SU-DHL-6 (cell line): ENCODE results near the gene CDH23.

ENCODE experiments used
- H2AFZ ChIP-seq: fragments of 200-600 bp; sonication (generic); 2 replicates; pipeline ENCODE4 v1.6.1; 2014; ENCODE audit warnings: low read depth, mild to moderate bottlenecking, moderate library complexity, mixed read lengths, antibody characterized with exemption, low read length; ENCODE audit not compliant: severe bottlenecking
- H3F3A ChIP-seq: fragments of 200-600 bp; shearing (Covaris generic); 2 replicates; pipeline ENCODE4 v1.6.0; 2016; ENCODE audit warnings: antibody characterized with exemption, mild to moderate bottlenecking; ENCODE audit not compliant: insufficient read depth
- H3K27ac ChIP-seq: fragments of 200-600 bp; sonication (generic); 2 replicates; pipeline ENCODE4 v1.5.1; 2016; ENCODE audit warnings: low read depth, mild to moderate bottlenecking, low read length, moderate library complexity, mixed read lengths
- H3K27me3 ChIP-seq: fragments of 200-600 bp; sonication (generic), shearing (Covaris generic); 2 replicates; pipeline ENCODE4 v1.6.0; 2014; ENCODE audit warnings: mild to moderate bottlenecking, low read length
- H3K36me3 ChIP-seq: fragments of 200-600 bp; sonication (generic); 2 replicates; pipeline ENCODE4 v1.6.1; 2014; ENCODE audit warnings: mild to moderate bottlenecking, low read length, mixed read lengths
- H3K4me2 ChIP-seq: fragments of 300-600, 200-600 bp; shearing (Covaris generic), sonication (generic); 2 replicates; pipeline ENCODE4 v1.6.0; 2014; ENCODE audit warnings: low read length, low read depth, mild to moderate bottlenecking; ENCODE audit not compliant: poor library complexity, severe bottlenecking
- H3K4me3 ChIP-seq: fragments of 200-600 bp; sonication (generic); 2 replicates; pipeline ENCODE4 v1.5.1; 2014; ENCODE audit warnings: antibody characterized with exemption, low read length, mild to moderate bottlenecking, mixed read lengths; ENCODE audit not compliant: insufficient read depth, poor library complexity, severe bottlenecking
- H3K79me2 ChIP-seq: fragments of 200-600 bp; sonication (generic); 2 replicates; pipeline ENCODE4 v1.6.1; 2014; ENCODE audit warnings: mild to moderate bottlenecking, low read length, moderate library complexity; ENCODE audit not compliant: insufficient read depth
- H3K9ac ChIP-seq: fragments of 200-600 bp; sonication (generic); 2 replicates; pipeline ENCODE4 v1.7.0; 2014; ENCODE audit warnings: mild to moderate bottlenecking, low read length
- H3K9me2 ChIP-seq: fragments of 200-600 bp; sonication (generic); replicated peaks from 2 replicates; pipeline ENCODE4 v1.6.1; 2014; ENCODE audit warnings: low read length; ENCODE audit not compliant: insufficient read depth
- H3K9me3 ChIP-seq: fragments of 200-600 bp; sonication (generic); 2 replicates; pipeline ENCODE4 v1.6.1; 2014; ENCODE audit warnings: low read length, mixed read lengths; ENCODE audit not compliant: insufficient read depth
- H4K20me1 ChIP-seq: fragments of 200-600 bp; sonication (generic); 2 replicates; pipeline ENCODE4 v1.6.1; 2014; ENCODE audit warnings: low read depth, mild to moderate bottlenecking, antibody characterized with exemption, low read length, moderate library complexity, mixed read lengths
- CTCF ChIP-seq: fragments of 200-600 bp; sonication (generic); IDR thresholded peaks from one replicate; pipeline ENCODE4 v1.5.1; 2017; ENCODE audit warnings: antibody characterized with exemption, mild to moderate bottlenecking, low read length, moderate library complexity; ENCODE audit not compliant: insufficient read depth, poor library complexity, severe bottlenecking
- EZH2phosphoT487 ChIP-seq: fragments of 200-600 bp; sonication (generic), shearing (Covaris generic); conservative IDR thresholded peaks from 2 replicates; pipeline ENCODE4 v1.6.1; 2018; ENCODE audit warnings: mild to moderate bottlenecking, antibody characterized with exemption, low read length, moderate library complexity, mixed read lengths

CDH23 gene

GRCh38 chr10:71741029-71741428, 344.3 kb downstream of the CDH23 start:
- Histone ChIP-seq H3K9ac (no peak overlapping the region), H2AFZ (no peak overlapping the region), H3K4me3 (no peak overlapping the region), H4K20me1 (no peaks in the 10 kb centered on the region), H3K27ac (no peak overlapping the region), H3K27me3 (no peaks in the 10 kb centered on the region), H3F3A (no peaks in the 10 kb centered on the region), H3K36me3 (no peaks in the 10 kb centered on the region), H3K9me3 (no peaks in the 10 kb centered on the region), H3K9me2 (no peaks in the 10 kb centered on the region), H3K79me2 (no peaks in the 10 kb centered on the region), H3K4me2 (no peak overlapping the region)
- no peak for TF ChIP-seq EZH2phosphoT487
- TF ChIP-seq CTCF, result no peak

- no peaks in the 10 kb centered on the region for H3K79me2 ChIP-seq
- no peak overlapping the region for H3K9ac ChIP-seq
- H3K36me3 ChIP-seq, result no peaks in the 10 kb centered on the region
- TF ChIP-seq CTCF, result no peak
- no peak for TF ChIP-seq EZH2phosphoT487
- no peak overlapping the region for H2AFZ ChIP-seq
- H3K27me3 ChIP-seq, result no peaks in the 10 kb centered on the region
- H3K4me3 ChIP-seq, result no peak overlapping the region
- no peak overlapping the region for H3K4me2 ChIP-seq
- no peaks in the 10 kb centered on the region for H3K9me2 ChIP-seq
- no peaks in the 10 kb centered on the region for H4K20me1 ChIP-seq
- H3F3A ChIP-seq, result no peaks in the 10 kb centered on the region
- no peak overlapping the region for H3K27ac ChIP-seq
- H3K9me3 ChIP-seq, result no peaks in the 10 kb centered on the region
Observed at GRCh38 chr10:71741671-71742070, 345.0 kb downstream of the CDH23 start.

GRCh38 chr10:71742301-71743088, 345.8 kb downstream of the CDH23 start:
- Histone ChIP-seq H3F3A (no peaks in the 10 kb centered on the region), H3K9me2 (no peaks in the 10 kb centered on the region), H3K79me2 (no peaks in the 10 kb centered on the region), H4K20me1 (no peaks in the 10 kb centered on the region), H3K9ac (no peak overlapping the region), H3K4me2 (no peak overlapping the region), H3K9me3 (no peaks in the 10 kb centered on the region), H3K4me3 (no peak overlapping the region), H3K27me3 (no peaks in the 10 kb centered on the region), H3K27ac (no peak overlapping the region), H2AFZ (no peak overlapping the region), H3K36me3 (no peaks in the 10 kb centered on the region)
- TF ChIP-seq EZH2phosphoT487, result no peak
- TF ChIP-seq CTCF, result no peak
